GM18526 (cell line): ENCODE measurements around the gene ADGRB3.

ENCODE experiments used
- POLR2A ChIP-seq: IDR thresholded peaks from 3 replicates; pipeline ENCODE4 v1.6.1; 2011; ENCODE audit not compliant: insufficient read length; ENCODE audit errors: extremely low read depth

ADGRB3 gene

GRCh38 chr6:68779366-68779765, 144.3 kb downstream of the ADGRB3 start:
- no peak for TF ChIP-seq POLR2A

- TF ChIP-seq POLR2A = no peak
These were observed 191.4 kb downstream of the ADGRB3 start for GRCh38 chr6:68826501-68826900.

- TF ChIP-seq POLR2A = no peak
These were observed 199.5 kb downstream of the ADGRB3 start for GRCh38 chr6:68834551-68834950.

GRCh38 chr6:68838571-68838970, 203.5 kb downstream of the ADGRB3 start:
- no peak for TF ChIP-seq POLR2A

GRCh38 chr6:68852791-68853190, 217.7 kb downstream of the ADGRB3 start:
- TF ChIP-seq POLR2A = no peak

- no peak for TF ChIP-seq POLR2A
These were observed 224.2 kb downstream of the ADGRB3 start for GRCh38 chr6:68859233-68859632.

GRCh38 chr6:68868646-68869045, 233.6 kb downstream of the ADGRB3 start:
- TF ChIP-seq POLR2A = no peak

- TF ChIP-seq POLR2A = no peak
These were observed 238.2 kb downstream of the ADGRB3 start for GRCh38 chr6:68873236-68873635.

- no peak for TF ChIP-seq POLR2A
These were observed 239.7 kb downstream of the ADGRB3 start for GRCh38 chr6:68874747-68875146.

- TF ChIP-seq POLR2A = no peak
These were observed 240.3 kb downstream of the ADGRB3 start for GRCh38 chr6:68875403-68875802.

GRCh38 chr6:68876792-68877493, 241.9 kb downstream of the ADGRB3 start:
- TF ChIP-seq POLR2A = no peak

- no peak for TF ChIP-seq POLR2A
These were observed 245.2 kb downstream of the ADGRB3 start for GRCh38 chr6:68880050-68880813.

GRCh38 chr6:68891419-68891818, 256.3 kb downstream of the ADGRB3 start:
- no peak for TF ChIP-seq POLR2A

- TF ChIP-seq POLR2A = no peak
These were observed 257.4 kb downstream of the ADGRB3 start for GRCh38 chr6:68892452-68892851.

- no peak for TF ChIP-seq POLR2A
These were observed 260.8 kb downstream of the ADGRB3 start for GRCh38 chr6:68895929-68896328.

- TF ChIP-seq POLR2A = no peak
These were observed 266.0 kb downstream of the ADGRB3 start for GRCh38 chr6:68901044-68901443.
